Stomach (tissue), 9 donors: ENCODE measurements around the gene MYOZ3. TPM values are rescaled to one million over a fixed set of nuclear protein-coding genes. Genes with fewer than 3 reads are reported as not detected.

ENCODE experiments used
- DNase-seq, 2 donors: peaks; one replicate each; pipeline versions ENCODE4 v3.0.0 to v3.0.0-alpha.2; 2013 to 2019
- H3K27ac ChIP-seq, 5 donors: fragments of 200-600 bp in 4 of 5; sonication (generic) in 4 of 5; one replicate each; pipeline ENCODE4 v1.5.1; 2013 to 2019; ENCODE audit warnings: mild to moderate bottlenecking in 1 of 5, moderate library complexity in 1 of 5
- H3K27me3 ChIP-seq, 3 donors: fragments of 200-600 bp; sonication (generic); one replicate each; pipeline ENCODE4 v1.5.1; 2017 to 2019; ENCODE audit warnings: mixed run types in 1 of 3
- H3K36me3 ChIP-seq, 4 donors: fragments of 200-600 bp; sonication (generic); 1 replicate in 3 of 4; 2 replicates in 1 of 4; pipeline ENCODE4 v1.5.1; 2016 to 2019
- H3K4me1 ChIP-seq, 4 donors: fragments of 200-600 bp; sonication (generic); one replicate each; pipeline ENCODE4 v1.5.1; 2016 to 2019
- H3K4me3 ChIP-seq, 4 donors: fragments of 200-600 bp; sonication (generic) in 3 of 4; one replicate each; pipeline ENCODE4 v1.5.1; 2016 to 2019; ENCODE audit warnings: mild to moderate bottlenecking in 1 of 4
- H3K9me3 ChIP-seq, 4 donors: fragments of 200-600 bp; sonication (generic); one replicate each; pipeline ENCODE4 v1.5.1; 2016 to 2019
- CTCF ChIP-seq, 7 experiments: fragments of 450-650 bp in 4 of 7; fragments of 200-600 bp in 3 of 7; sonication (generic) in 3 of 7; IDR thresholded peaks; one replicate each; pipeline ENCODE4 v1.5.1; 2016 to 2019; ENCODE audit warnings: antibody characterized with exemption in 7 of 7, control low read depth in 2 of 7, mild to moderate bottlenecking in 1 of 7
- EP300 ChIP-seq: sonication (generic); formaldehyde crosslinking; IDR thresholded peaks from one replicate; pipeline ENCODE4 v1.6.1; 2017; ENCODE audit warnings: antibody characterized with exemption
- POLR2A ChIP-seq, 4 donors: fragments of 450-650 bp; IDR thresholded peaks; one replicate each; pipeline ENCODE4 v1.6.1; 2016; ENCODE audit warnings: antibody characterized with exemption in 4 of 4, control low read depth in 2 of 4, mild to moderate bottlenecking in 1 of 4, moderate library complexity in 1 of 4
- POLR2AphosphoS5 ChIP-seq, 3 donors: sonication (generic); formaldehyde crosslinking; IDR thresholded peaks; one replicate each; pipeline ENCODE4 v1.6.1; 2016; ENCODE audit warnings: antibody characterized with exemption in 3 of 3
- WGBS, 5 donors: extraction: QIAGEN DNeasy Blood & Tissue Kit in 3 of 5; methylation state at CpG; one replicate each; pipeline versions ENCODE4 v1.1.5 to v1.1.7; 2013 to 2018; 5-methylcytosine and 5-hydroxymethylcytosine counted together
- intact Hi-C: fragments of 100-400 bp; cut with DNase I; formaldehyde crosslinking; loops from one replicate; pipeline ENCODE4 v1.15.1; 2023; ENCODE audit warnings: low total_unique reads
- polyA plus RNA-seq, 3 donors: library from polyadenylated mRNA; stranded (reverse); fragments of 200-250 nt; gene quantifications; one replicate each; pipeline ENCODE4 v1.2.3, GENCODE V29; 2013
- total RNA-seq, 5 donors: library from RNA; depleted of rRNA; stranded (reverse); fragments of >200 nt; gene quantifications; one replicate each; pipeline versions ENCODE4 v1.1.0 to v1.2.3, GENCODE V29; 2014 to 2016
- donor health status: healthy with polysubstance abuse.
- donor health status: Bipolar disorder and iron deficiency.
- donor health status: healthy.

MYOZ3 gene
- total and polyA plus RNA-seq, 8 donors: 0.23 to 1.8 (median 0.52) TPM; not detected in 4

DNA sequence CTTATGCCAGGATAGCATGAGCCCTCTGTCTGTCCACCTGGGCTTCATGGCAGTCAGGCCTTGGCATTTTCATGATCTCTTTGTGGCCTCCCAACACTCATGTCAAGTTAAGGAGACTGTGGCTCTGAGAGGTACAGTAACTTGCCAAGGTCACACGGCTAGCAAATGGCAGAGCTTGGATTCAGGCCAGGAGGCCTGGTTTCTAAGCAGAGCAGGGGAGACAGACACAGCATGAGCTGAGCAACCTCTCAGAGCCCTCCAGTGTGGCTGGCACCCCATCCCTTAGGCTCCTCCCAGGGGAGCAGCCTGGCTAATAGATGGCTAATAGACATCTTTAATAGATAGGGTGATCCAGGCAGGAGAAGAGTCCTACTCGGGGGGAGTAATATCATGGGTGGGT, 16.5 kb upstream of the MYOZ3 start:
- no peaks in the 10 kb centered on the region for H3K9me3 ChIP-seq
- peaks cover 66 to 90% (median 74%) of the 10 kb centered on the region in 4 donors for H3K4me1 ChIP-seq
- no peaks in the 10 kb centered on the region for H3K27me3 ChIP-seq
- no peak overlapping the region for H3K4me3 ChIP-seq
- peak in 1 of 2 donors; percentile 63 for DNase-seq
- WGBS, 5 donors: 41 to 63% (median 50%) methylated on average over 1 to 2 of the region's 2 CpGs
- peaks cover 11 to 18% (median 15%) of the 10 kb centered on the region in 4 donors for H3K36me3 ChIP-seq
- intact Hi-C loops: no loop called here
- H3K27ac ChIP-seq: peak overlapping the region; percentile 5 to 90 (median 86)
- TF ChIP-seq CTCF (IDR thresholded peaks at IDR 0.05): no peak
- TF ChIP-seq POLR2AphosphoS5 (IDR thresholded peaks at IDR 0.05): no peak
- TF ChIP-seq POLR2A (IDR thresholded peaks at IDR 0.05): no peak
- no peak for TF ChIP-seq EP300

- peak overlapping the region in 4 of 5 donors; percentile 74 to 90 (median 88) for H3K27ac ChIP-seq
- H3K4me1 ChIP-seq: peaks cover 63 to 84% (median 67%) of the 10 kb centered on the region in 4 donors
- H3K9me3 ChIP-seq: no peaks in the 10 kb centered on the region
- DNase-seq: peak in 1 of 2 donors; percentile 75
- TF ChIP-seq EP300 (no peak), POLR2A (IDR thresholded peaks at IDR 0.05) (no peak), POLR2AphosphoS5 (IDR thresholded peaks at IDR 0.05) (peak in 1 of 3 donors; percentile 14), CTCF (IDR thresholded peaks at IDR 0.05) (no peak)
- no peaks in the 10 kb centered on the region for H3K27me3 ChIP-seq
- intact Hi-C loops: no loop called here
- WGBS, 5 donors: 69 to 88% (median 84%) methylated on average over 4 of the region's 4 CpGs
- H3K36me3 ChIP-seq: peaks cover 18 to 24% (median 22%) of the 10 kb centered on the region in 4 donors
- no peak overlapping the region for H3K4me3 ChIP-seq
Observed at GRCh38 chr5:150645070-150645700, 15.9 kb upstream of the MYOZ3 start.

- intact Hi-C loops: no loop called here
- no peak overlapping the region for H3K4me3 ChIP-seq
- no peaks in the 10 kb centered on the region for H3K27me3 ChIP-seq
- peak overlapping the region; percentile 26 to 61 (median 46) for H3K27ac ChIP-seq
- 24 to 57% (median 28%) methylated on average over 24 to 25 of the region's 25 CpGs for WGBS, 5 donors
- no peaks in the 10 kb centered on the region for H3K9me3 ChIP-seq
- peak; percentile 75 to 85 for DNase-seq
- peaks cover 40 to 70% (median 43%) of the 10 kb centered on the region in 4 donors for H3K4me1 ChIP-seq
- peaks cover 24 to 35% (median 27%) of the 10 kb centered on the region in 4 donors for H3K36me3 ChIP-seq
- TF ChIP-seq POLR2A (IDR thresholded peaks at IDR 0.05) (no peak), POLR2AphosphoS5 (IDR thresholded peaks at IDR 0.05) (peak in 2 of 3 donors; percentile 25 to 29)
Observed at GRCh38 chr5:150647275-150648251, 13.5 kb upstream of the MYOZ3 start.

DNA sequence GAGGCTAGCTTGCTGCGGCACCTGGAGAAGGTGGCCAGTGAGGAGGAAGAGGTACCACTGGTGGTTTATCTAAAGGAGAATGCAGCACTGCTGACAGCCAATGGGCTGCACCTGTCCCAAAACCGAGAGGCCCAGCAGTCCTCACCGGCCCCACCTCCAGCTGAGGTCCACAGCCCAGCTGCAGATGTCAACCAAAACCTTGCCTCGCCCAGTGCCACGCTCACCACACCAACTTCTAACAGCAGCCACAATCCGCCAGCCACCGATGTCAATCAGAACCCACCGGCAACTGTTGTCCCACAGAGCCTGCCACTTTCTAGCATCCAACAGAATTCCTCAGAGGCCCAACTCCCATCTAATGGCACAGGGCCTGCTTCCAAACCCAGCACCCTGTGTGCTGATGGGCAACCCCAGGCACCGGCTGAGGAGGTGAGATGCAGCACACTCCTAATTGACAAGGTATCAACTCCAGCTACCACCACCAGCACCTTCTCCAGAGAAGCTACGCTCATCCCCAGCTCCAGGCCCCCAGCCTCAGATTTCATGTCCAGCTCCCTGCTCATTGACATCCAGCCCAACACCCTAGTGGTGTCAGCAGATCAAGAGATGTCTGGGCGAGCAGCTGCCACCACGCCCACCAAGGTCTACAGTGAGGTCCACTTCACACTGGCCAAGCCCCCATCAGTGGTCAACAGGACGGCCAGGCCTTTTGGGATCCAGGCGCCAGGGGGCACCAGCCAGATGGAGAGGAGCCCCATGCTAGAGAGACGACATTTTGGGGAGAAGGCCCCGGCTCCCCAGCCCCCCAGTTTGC, 12.6 kb upstream of the MYOZ3 start:
- peaks cover 32 to 70% (median 35%) of the 10 kb centered on the region in 4 donors for H3K4me1 ChIP-seq
- no peaks in the 10 kb centered on the region for H3K9me3 ChIP-seq
- intact Hi-C loops: no loop called here
- peaks cover 24 to 35% (median 27%) of the 10 kb centered on the region in 4 donors for H3K36me3 ChIP-seq
- no peaks in the 10 kb centered on the region for H3K27me3 ChIP-seq
- H3K4me3 ChIP-seq: no peak overlapping the region
- no peak for DNase-seq
- 85 to 97% (median 91%) methylated on average over 13 to 16 of the region's 16 CpGs for WGBS, 5 donors
- H3K27ac ChIP-seq: peak overlapping the region in 4 of 5 donors; percentile 26 to 61 (median 52)
- TF ChIP-seq CTCF (IDR thresholded peaks at IDR 0.05): no peak
- no peak for TF ChIP-seq EP300
- TF ChIP-seq POLR2A (IDR thresholded peaks at IDR 0.05): no peak
- TF ChIP-seq POLR2AphosphoS5 (IDR thresholded peaks at IDR 0.05): no peak
